HL-60 (cell line): ENCODE measurements around the gene TRIB2.

Experiments
- CTCF ChIP-seq: IDR thresholded peaks from one replicate; pipeline ENCODE4 v1.5.1; 2011; ENCODE audit warnings: low read length, control low read depth, inconsistent platforms; ENCODE audit not compliant: insufficient read depth
- GABPA ChIP-seq: IDR thresholded peaks from 2 replicates; pipeline ENCODE4 v1.6.1; 2012; ENCODE audit warnings: low read depth
- POLR2AphosphoS5 ChIP-seq: IDR thresholded peaks from 2 replicates; pipeline ENCODE4 v1.6.1; 2012; ENCODE audit warnings: low read depth
- REST ChIP-seq: IDR thresholded peaks from 2 replicates; pipeline ENCODE4 v1.6.1; 2012; ENCODE audit warnings: low read depth; ENCODE audit not compliant: insufficient replicate concordance

GRCh38 chr2:12716282-12717190 lies at the start of gene TRIB2:
- no peak for TF ChIP-seq GABPA
- no peak for TF ChIP-seq CTCF
- no peak for TF ChIP-seq POLR2AphosphoS5
- no peak for TF ChIP-seq REST
